B cell (primary cell): ENCODE data around the gene SNRPB2. TPM values are rescaled to one million over a fixed set of nuclear protein-coding genes. Genes with fewer than 3 reads are reported as not detected.

ENCODE experiments used
- ATAC-seq: fragments of 200-7000 bp; cut with Tn5 transposase; one replicate; pipeline ENCODE4 v1.10.0; 2021; ENCODE audit warnings: low read depth, mild to moderate bottlenecking, moderate number of reproducible peaks, moderate library complexity
- CTCF ChIA-PET: fragments of 350-600 bp; sonication (Branson Sonifier 250); formaldehyde crosslinking; loops from one replicate; lab custom pipeline; 2021; ENCODE audit warnings: antibody characterized with exemption, inconsistent platforms; lab: Charles Lee
- POLR2A ChIA-PET: fragments of 350-600 bp; sonication (Branson Sonifier 250); formaldehyde crosslinking; loops from one replicate; lab custom pipeline; 2021; ENCODE audit warnings: antibody characterized with exemption; lab: Charles Lee
- DNase-seq: peaks from one replicate; pipeline ENCODE4 v3.0.0; 2013
- H2AFZ ChIP-seq: 2 replicates; pipeline ENCODE4 v1.6.1; 2012; ENCODE audit warnings: mild to moderate bottlenecking, low read depth, low read length; ENCODE audit not compliant: insufficient read depth, poor library complexity, severe bottlenecking
- H3K27ac ChIP-seq, 2 donors: 1 replicate in 1 of 2; 2 replicates in 1 of 2; pipeline ENCODE4 v1.5.1; 2012 to 2013; ENCODE audit warnings: low read length in 2 of 2, mild to moderate bottlenecking in 2 of 2, moderate library complexity in 1 of 2
- H3K27me3 ChIP-seq, 4 experiments: fragments of 200-600 bp in 1 of 4; sonication (generic) in 1 of 4; replicated peaks in 1 of 4; 1 replicate in 2 of 4; 2 replicates in 2 of 4; pipeline versions ENCODE4 v1.6.1 to v1.7.0; 2013 to 2016; ENCODE audit warnings: low read length in 3 of 4, mild to moderate bottlenecking in 2 of 4, mixed read lengths in 1 of 4, moderate library complexity in 1 of 4; ENCODE audit not compliant: insufficient read depth in 4 of 4, control insufficient read depth in 3 of 4; ENCODE audit errors: control extremely low read depth in 1 of 4
- H3K36me3 ChIP-seq, 2 experiments: replicated peaks in 1 of 2; 1 replicate in 1 of 2; 2 replicates in 1 of 2; pipeline versions ENCODE4 v1.6.1 to v1.7.1; 2013; ENCODE audit warnings: low read length in 1 of 2; ENCODE audit not compliant: insufficient read depth in 2 of 2, control insufficient read depth in 1 of 2; ENCODE audit errors: control extremely low read depth in 1 of 2, extremely low read depth in 1 of 2
- H3K4me1 ChIP-seq, 2 donors: fragments of 200-600 bp in 1 of 2; sonication (generic) in 1 of 2; 1 replicate in 1 of 2; 2 replicates in 1 of 2; pipeline versions ENCODE4 v1.5.1 to v1.6.1; 2013 to 2017; ENCODE audit warnings: low read length in 2 of 2; ENCODE audit not compliant: control insufficient read depth in 2 of 2, insufficient read depth in 2 of 2
- H3K4me2 ChIP-seq: replicated peaks from 2 replicates; pipeline ENCODE3; 2012; ENCODE audit warnings: mild to moderate bottlenecking, low read depth, low read length; ENCODE audit not compliant: poor library complexity, severe bottlenecking
- H3K4me3 ChIP-seq, 5 experiments: fragments of 200-600 bp in 1 of 5; sonication (generic) in 1 of 5; 1 replicate in 3 of 5; 2 replicates in 2 of 5; pipeline versions ENCODE4 v1.5.1 to v1.7.0; 2011 to 2016; ENCODE audit warnings: low read length in 4 of 5, mild to moderate bottlenecking in 4 of 5, low read depth in 2 of 5, control low read depth in 1 of 5, moderate library complexity in 1 of 5; ENCODE audit not compliant: insufficient read depth in 1 of 5; ENCODE audit errors: control extremely low read depth in 1 of 5, extremely low read depth in 1 of 5
- H3K79me2 ChIP-seq: fragments of 200-600 bp; sonication (generic); one replicate; pipeline ENCODE4 v1.6.0; 2016; ENCODE audit warnings: low read length; ENCODE audit not compliant: control insufficient read depth, insufficient read depth
- H3K9ac ChIP-seq: fragments of 200-600 bp; sonication (generic); 2 replicates; pipeline ENCODE4 v1.6.1; 2017; ENCODE audit warnings: mild to moderate bottlenecking, low read length, moderate library complexity
- H3K9me3 ChIP-seq, 3 donors: one replicate each; pipeline versions ENCODE4 v1.6.1 to v1.7.1; 2013; ENCODE audit warnings: low read length in 2 of 3; ENCODE audit not compliant: control insufficient read depth in 2 of 3, insufficient read depth in 1 of 3; ENCODE audit errors: control extremely low read depth in 1 of 3
- H4K20me1 ChIP-seq: 2 replicates; pipeline ENCODE4 v1.6.0; 2012; ENCODE audit warnings: mild to moderate bottlenecking, low read length; ENCODE audit not compliant: insufficient read depth, control insufficient read depth, poor library complexity, severe bottlenecking
- H3K27ac Mint-ChIP-seq: one replicate; pipeline ENCODE4 v1.8.0; 2021; ENCODE audit warnings: mixed read lengths
- H3K27me3 Mint-ChIP-seq: one replicate; pipeline ENCODE4 v1.8.0; 2021; ENCODE audit warnings: mixed read lengths
- H3K4me1 Mint-ChIP-seq: one replicate; pipeline ENCODE4 v1.8.0; 2021; ENCODE audit warnings: mixed read lengths
- H3K4me3 Mint-ChIP-seq: one replicate; pipeline ENCODE4 v1.8.0; 2021; ENCODE audit warnings: mixed read lengths
- H3K9me3 Mint-ChIP-seq: one replicate; pipeline ENCODE4 v1.8.0; 2022; ENCODE audit warnings: mixed read lengths; ENCODE audit not compliant: insufficient read depth
- CTCF ChIP-seq: fragments of 200-600 bp; IDR thresholded peaks from one replicate; pipeline ENCODE4 v1.8.0; 2022; ENCODE audit warnings: antibody characterized with exemption, mild to moderate bottlenecking
- EZH2 ChIP-seq: IDR thresholded peaks from 2 replicates; pipeline ENCODE4 v1.6.1; 2012; ENCODE audit warnings: borderline replicate concordance, low read depth, mild to moderate bottlenecking, moderate library complexity, low read length; ENCODE audit not compliant: insufficient read depth, poor library complexity, severe bottlenecking
- WGBS: methylation state at CpG from one replicate; pipeline ENCODE4 v1.1.5; 2013; ENCODE audit warnings: missing lambda C conversion rate; ENCODE audit not compliant: insufficient coverage; 5-methylcytosine and 5-hydroxymethylcytosine counted together
- intact Hi-C: fragments of 100-400 bp; cut with micrococcal nuclease; formaldehyde crosslinking; loops from one replicate; pipeline ENCODE4 v1.10.0; 2022
- polyA plus RNA-seq: library from polyadenylated mRNA; depleted of rRNA; stranded (reverse); fragments of >200 nt; gene quantifications from 2 replicates; pipeline ENCODE4 v1.2.3, GENCODE V29; 2012
- total RNA-seq, 2 donors: library from RNA; stranded (reverse); fragments of 120-200 nt in 1 of 2; gene quantifications; 1 replicate in 1 of 2; 2 replicates in 1 of 2; pipeline versions ENCODE4 v1.2.3 to v1.2.4, GENCODE V29; 2013 to 2022

SNRPB2 gene
- total and polyA plus RNA-seq, 2 donors (not counting 1 experiment from before 2014, with no cell fraction given), result 22.4 to 38.3 TPM

GRCh38 chr20:16775961-16776360 is 46.1 kb downstream of the SNRPB2 start:
- no peaks in the 10 kb centered on the region for H3K79me2 ChIP-seq
- H3K27ac ChIP-seq, result no peak overlapping the region
- TF ChIP-seq CTCF, result no peak
- no peak for TF ChIP-seq EZH2
- no peak overlapping the region for H3K4me3 ChIP-seq
- H3K27me3 Mint-ChIP-seq, result peaks cover 30% of the 10 kb centered on the region
- intact Hi-C loops, result no loop called here
- no CpG with 5 or more reads among the region's 1 CpG for whole genome bisulfite sequencing
- peaks cover 9% of the 10 kb centered on the region for H3K9me3 Mint-ChIP-seq
- H3K4me2 ChIP-seq, result no peak overlapping the region
- H3K27me3 ChIP-seq, result peaks cover 0 to 6% (median 0%) of the 10 kb centered on the region in 4 experiments
- no peak overlapping the region for H2AFZ ChIP-seq
- H4K20me1 ChIP-seq, result no peaks in the 10 kb centered on the region
- H3K9ac ChIP-seq, result no peak overlapping the region
- H3K4me3 Mint-ChIP-seq, result no peak overlapping the region
- H3K36me3 ChIP-seq, result no peaks in the 10 kb centered on the region
- H3K4me1 ChIP-seq, result no peaks in the 10 kb centered on the region
- DNase-seq, result no peak
- no peak for ATAC-seq
- POLR2A ChIA-PET, result no interaction called here
- H3K4me1 Mint-ChIP-seq, result no peaks in the 10 kb centered on the region
- peaks cover 1 to 4% (median 4%) of the 10 kb centered on the region in 3 donors for H3K9me3 ChIP-seq
- no peak overlapping the region for H3K27ac Mint-ChIP-seq
- CTCF ChIA-PET, result no interaction called here

GRCh38 chr20:16777126-16777525 is 47.3 kb downstream of the SNRPB2 start:
- CTCF ChIA-PET, result no interaction called here
- 100% methylated on average over 1 of the region's 1 CpG for WGBS
- Histone ChIP-seq H3K79me2 (no peaks in the 10 kb centered on the region), H3K9me3 (peaks cover 1 to 7% (median 4%) of the 10 kb centered on the region in 3 donors), H4K20me1 (no peaks in the 10 kb centered on the region), H3K4me3 (no peak overlapping the region), H3K4me2 (no peak overlapping the region), H3K4me1 (no peaks in the 10 kb centered on the region), H3K27ac (no peak overlapping the region), H3K27me3 (peaks cover 0 to 6% (median 0%) of the 10 kb centered on the region in 4 experiments), H2AFZ (no peak overlapping the region), H3K9ac (no peak overlapping the region), H3K36me3 (no peaks in the 10 kb centered on the region)
- intact Hi-C loops, result no loop called here
- Mint-ChIP-seq H3K4me3 (no peak overlapping the region), H3K27me3 (peaks cover 24% of the 10 kb centered on the region), H3K9me3 (peaks cover 9% of the 10 kb centered on the region), H3K4me1 (no peaks in the 10 kb centered on the region), H3K27ac (no peak overlapping the region)
- POLR2A ChIA-PET, result no interaction called here
- ATAC-seq (no peak), DNase-seq (no peak)
- TF ChIP-seq CTCF (no peak), EZH2 (no peak)
